NCI-H187 treated with DMSO at 0.1 percent for 48 hours (cell line): ENCODE data around the gene PLEKHH2.
"Not testable (repeated sequence)": the region's sequence is repeated elsewhere in the genome, so short reads cannot be mapped to it uniquely, and the experiment has no call there.

Experiments used
- DNase-seq: peaks from one replicate; lab custom pipeline; 2025; lab: John Stamatoyannopoulos, UW

Gene PLEKHH2

GRCh38 chr2:43637030-43637803 lies at the start of gene PLEKHH2:
Gene PLEKHH2, plus strand, starts transcription at chr2:43637260. Its CDS starts 7,414 bp downstream, at chr2:43644674.
- DNase-seq: no peak

DNA sequence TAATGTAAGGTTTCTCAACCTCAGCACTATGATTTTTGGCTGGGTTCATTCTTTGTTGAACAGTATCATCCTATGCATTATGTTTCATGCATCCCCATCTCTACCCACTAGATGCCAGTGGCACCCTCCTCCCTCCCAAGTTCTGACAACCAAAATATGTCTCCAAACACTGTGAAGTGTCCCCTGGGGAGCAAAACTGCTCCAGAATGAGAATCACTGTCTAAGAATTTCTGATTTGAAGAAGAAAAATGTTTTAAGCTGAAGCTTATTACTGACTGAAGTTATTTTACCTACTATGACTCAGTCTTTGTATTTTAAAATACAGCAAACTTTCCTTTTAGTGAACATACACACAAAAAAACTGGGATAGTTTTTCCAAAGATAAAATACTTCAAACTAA lies 44.6 kb upstream of the PLEKHH2 start:
- no peak for DNase-seq

DNA sequence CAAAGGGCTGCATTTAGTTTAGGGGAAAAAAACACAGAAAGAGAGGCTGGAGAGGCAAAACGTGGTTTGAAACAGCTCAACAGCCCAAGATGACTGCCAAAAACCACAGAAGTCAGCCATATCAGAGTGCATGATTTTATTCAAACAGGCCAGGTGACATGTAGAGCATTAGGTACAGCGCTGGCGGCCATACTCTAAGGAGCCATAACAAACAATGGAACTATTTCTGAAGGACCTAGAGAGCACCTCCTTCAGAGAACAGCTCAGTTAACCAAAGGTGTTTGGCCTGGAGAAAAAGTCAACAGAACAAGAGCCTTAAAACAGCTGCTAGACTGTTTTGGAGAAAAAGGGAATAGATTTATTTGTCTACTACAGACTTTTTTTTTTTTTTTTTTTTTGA lies 43.8 kb upstream of the PLEKHH2 start:
- peak; percentile 81 for DNase-seq

DNA sequence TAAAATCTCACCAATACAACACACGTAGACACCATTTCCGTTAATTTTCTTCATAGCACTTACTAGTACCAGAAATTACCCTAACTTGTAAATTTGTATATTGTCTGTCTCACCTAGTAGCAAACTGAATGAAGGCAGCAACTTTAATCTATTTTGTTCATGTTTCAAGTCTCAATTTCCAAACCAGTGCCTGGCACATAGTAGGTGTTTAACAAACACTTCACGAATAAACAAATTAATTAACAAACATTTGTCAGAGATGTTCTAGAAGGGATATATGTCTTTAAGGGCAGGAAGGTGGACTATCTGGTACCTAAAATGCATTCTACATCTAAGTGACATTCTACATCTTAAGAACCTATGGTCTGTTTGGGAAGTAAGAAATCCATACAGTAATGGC lies 42.2 kb upstream of the PLEKHH2 start:
- DNase-seq: no peak

DNA sequence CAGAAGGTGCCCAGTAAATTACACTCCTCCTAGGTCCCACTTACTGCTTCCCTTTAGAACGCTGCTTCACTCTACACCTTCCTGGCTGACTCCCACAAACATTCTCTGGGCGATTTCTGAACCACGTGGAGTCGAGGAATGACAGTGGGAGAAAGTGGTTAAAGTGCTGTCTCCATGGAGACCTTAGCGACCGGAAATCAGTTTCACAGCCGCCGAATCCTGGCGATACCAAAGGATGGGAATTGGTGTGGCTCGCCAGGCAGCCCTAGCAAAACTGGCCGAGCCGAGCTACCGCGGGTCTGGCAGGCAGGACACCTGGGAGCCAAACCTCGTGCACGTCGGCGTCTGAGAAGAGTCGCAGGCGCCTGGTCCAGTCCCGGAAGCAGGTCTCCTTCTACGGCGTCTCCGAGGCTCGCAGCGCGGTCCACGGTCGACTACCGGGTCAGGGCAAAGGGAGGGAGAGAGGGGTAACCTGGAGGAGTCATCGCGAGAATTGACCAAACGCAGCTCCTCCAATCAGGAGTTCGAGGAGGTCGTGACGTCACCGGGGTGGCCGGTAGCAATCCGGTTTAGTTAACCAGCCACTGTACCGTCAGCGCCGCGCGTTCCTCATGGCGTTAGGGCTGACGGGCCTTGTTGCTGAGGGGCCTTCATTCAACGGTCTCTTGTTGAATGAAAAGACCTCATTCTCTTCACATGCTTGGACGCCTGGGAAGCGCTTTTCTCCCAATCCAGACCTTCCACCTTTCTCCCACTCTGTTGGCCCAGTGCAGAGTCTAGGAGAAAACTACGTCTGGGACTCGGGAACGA lies 41.3 kb upstream of the PLEKHH2 start, which contains the start of gene THADA:
Gene THADA, minus strand, starts transcription at position 436 of the 810 bp plus-strand sequence. CDS start 3,646 bp downstream, outside the sequence.
- DNase-seq: peak; percentile 89

- DNase-seq: not testable (repeated sequence)
Measured at GRCh38 chr2:43600596-43600995, 36.5 kb upstream of the PLEKHH2 start.

DNA sequence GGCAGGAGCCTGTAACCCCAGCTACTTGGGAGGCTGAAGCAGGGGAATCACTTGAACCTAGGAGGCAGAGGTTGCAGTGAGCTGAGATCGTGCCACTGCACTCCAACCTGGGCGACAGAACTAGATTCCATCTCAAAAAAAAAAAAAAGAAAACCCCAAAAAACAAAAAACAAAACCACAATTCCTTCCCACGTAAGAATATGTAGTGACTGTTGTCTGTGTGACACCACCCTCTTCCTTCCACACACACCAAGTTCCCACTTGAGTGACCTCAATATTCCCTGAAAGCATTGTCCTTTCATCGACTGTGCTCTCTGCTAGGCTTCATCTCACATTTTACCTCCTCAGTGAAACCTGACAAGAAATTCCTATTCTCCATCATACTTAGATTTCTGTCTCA lies 32.4 kb upstream of the PLEKHH2 start:
- no peak for DNase-seq

DNA sequence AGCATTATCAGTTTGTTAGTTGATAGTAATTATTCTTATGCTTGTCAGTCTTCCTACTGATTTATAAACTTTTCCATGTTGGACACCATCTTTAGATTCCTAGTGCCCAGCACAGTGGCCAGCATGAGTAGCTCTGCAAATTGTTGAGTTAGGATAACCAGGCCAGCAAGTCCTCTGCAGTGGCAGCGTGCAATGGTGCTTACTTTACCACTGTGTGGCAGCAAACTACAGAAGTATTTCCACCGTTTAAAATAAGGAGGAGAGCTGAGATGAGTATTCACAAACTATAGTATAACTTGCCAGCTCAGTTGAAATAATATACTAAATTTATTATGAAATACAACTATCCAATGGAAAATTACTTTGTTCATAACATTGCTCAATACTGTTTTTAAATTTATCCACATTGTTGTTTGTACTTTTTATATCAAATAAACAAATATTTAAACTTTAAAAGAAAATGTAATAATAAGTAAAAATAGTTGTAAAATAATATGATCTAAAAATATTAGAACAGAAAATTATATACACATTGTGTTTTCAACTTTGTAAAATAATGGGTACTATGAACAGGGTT lies 31.9 kb upstream of the PLEKHH2 start:
- DNase-seq: no peak

GRCh38 chr2:43605851-43606250 lies 31.2 kb upstream of the PLEKHH2 start:
- no peak for DNase-seq

DNA sequence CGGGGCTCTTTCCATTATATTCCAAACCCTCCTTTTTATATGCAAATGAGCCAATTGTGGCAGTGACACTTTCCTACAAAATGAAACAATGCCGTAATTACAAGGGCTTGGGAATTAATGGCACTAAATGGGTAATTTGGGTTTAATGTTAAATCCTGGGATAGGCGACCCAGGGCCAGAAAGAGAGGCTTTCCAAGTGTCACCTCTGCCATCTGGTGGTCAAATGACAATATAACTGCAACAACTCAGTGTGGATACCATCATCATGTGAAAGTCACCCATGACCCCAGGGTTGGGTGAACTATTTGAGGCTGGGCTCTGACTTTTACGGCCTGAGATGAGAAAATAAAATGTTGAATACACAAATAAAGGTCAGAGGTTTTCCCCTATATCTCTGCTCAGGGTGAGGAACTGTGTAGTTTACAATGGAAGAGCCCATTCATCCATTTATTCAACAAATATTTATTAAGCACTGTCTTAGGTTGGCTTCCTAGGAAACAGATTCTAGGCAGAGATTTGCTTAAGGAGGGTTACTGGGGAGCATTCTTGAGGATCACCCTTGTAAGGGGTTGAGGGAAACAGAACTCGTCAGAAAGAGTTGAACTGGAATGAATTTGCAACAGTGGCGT lies 27.7 kb upstream of the PLEKHH2 start:
- DNase-seq: no peak

- no peak for DNase-seq
Measured at GRCh38 chr2:43610361-43610760, 26.7 kb upstream of the PLEKHH2 start.

DNA sequence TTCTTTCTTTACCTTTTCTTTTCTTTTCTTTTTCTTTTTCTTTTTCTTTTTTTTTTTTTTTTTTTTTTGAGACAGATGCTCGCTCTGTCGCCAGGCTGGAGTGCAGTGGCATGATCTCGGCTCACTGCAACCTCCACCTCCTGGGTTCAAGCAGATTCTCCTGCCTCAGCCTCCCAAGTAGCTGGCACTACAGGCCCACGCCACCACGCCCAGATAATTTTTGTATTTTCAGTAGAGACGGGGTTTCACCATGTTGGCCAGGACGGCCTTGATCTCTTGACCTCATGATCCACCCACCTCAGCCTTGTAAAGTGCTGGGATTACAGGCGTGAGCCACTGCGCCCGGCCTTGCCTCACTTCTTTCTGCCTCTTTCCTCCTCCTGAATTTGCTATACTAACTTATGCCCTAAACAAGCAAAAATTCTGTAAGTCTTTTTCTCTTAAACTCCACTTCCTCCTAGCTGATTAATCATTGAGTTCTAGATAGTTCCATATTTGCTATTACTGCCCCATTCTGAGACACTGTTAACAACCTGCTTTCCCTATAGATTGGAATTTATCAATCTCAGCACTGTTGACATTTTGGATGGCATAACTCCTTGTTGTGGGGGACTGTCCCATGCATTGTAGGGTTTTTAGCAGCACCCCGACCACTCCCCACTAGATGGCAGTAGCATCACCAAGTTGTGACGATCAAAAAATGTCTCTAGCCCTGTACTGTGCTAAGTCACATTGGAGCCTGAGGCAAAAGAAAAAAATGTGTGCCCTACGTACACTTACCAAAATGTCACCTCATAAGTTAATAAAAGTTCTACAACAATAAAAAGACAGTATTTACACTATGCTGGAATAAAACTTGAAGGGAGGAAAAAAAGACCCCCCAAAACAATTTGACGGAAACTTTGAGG lies 24.8 kb upstream of the PLEKHH2 start:
- DNase-seq: peak; percentile 24

GRCh38 chr2:43612944-43613343 lies 24.1 kb upstream of the PLEKHH2 start:
- DNase-seq: no peak

DNA sequence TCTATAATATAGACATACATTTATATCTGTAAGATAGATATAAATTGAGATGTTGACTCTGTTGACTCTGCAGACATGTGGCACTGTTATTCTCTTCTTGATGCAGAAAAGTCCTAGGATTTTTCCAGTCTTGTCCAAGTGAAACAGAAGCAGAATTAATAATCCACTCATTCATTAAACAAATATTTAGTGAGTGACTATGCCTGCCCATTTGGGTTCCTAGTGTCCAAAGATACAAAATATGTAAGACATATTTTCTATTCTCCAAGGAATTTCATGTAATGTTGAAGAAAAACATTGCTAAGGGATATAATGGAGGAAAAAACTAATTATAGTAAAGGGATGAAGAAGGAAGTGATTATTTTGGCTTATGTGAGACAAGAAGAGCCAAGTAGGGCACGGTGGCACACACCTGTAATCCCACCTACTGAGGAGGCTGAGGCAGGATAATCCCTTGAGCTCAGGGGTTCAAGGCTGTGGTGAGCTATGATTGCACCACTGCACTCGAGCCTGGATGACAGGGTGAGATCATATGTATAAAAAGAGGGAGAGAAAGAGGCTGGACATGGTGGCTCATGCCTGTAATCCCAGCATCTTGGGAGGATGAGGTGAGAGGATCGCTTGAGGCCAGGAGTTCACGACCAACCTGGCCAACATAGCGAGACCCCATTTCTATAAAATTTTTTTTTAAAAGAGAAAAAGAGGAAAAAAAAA lies 19.9 kb upstream of the PLEKHH2 start:
- DNase-seq: no peak

DNA sequence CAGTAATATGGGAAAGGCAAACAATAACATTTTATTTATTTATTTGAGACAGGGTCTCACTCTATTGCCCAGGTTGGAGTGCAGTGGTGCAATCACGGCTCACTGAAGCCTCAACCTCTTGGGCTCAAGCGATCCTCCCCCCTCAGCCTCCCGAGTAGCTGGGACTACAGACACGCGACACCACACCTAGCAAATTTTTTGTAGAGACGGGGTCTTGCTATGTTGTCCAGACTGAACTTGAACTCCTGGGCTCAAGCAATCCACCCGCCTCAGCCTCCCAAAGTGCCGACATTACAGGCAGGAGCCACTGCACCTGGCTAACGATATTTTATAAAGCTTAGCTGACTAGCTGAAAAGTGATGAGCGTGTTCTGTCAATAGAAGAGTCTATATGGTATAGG lies 17.5 kb upstream of the PLEKHH2 start:
- DNase-seq: no peak

- no peak for DNase-seq
Measured at GRCh38 chr2:43622931-43623451, 14.1 kb upstream of the PLEKHH2 start.

DNA sequence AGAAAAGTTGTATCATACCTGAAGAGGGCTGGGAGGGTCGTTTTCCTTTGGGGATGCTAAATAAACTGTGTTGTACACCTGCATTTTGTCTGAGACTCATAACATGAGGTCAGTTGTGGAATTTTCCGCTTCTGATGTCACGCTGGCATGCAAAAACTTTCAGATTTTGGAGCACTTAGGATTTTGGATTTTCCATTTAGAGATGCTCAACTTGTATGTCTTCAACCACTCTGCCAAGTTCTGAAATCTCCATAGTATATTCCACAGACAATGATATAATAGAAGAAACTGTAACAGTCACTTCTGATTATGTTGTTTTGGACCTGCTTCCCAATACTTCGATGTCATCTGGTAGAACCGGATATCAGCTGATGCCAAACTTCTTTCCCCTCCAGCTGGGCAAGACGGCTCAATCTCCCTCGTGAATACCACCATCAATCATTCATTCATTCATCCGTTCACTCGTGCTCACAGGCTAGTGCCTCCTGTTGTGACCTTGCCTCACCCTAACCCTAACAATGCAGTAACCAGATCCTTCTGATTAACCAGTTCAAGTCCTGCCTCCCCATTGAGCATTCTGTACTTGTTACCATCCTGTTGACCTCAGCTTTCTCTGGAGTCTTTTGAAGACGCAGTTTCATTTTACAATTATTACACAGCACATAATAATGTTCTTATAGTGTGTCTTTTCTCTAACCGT lies 5.3 kb upstream of the PLEKHH2 start:
- DNase-seq: no peak

GRCh38 chr2:43634604-43635306 lies 2.3 kb upstream of the PLEKHH2 start:
- DNase-seq: peak; percentile 16

GRCh38 chr2:43636153-43636552 lies 907 bp upstream of the PLEKHH2 start:
- DNase-seq: not testable (repeated sequence)
